Pancreas (tissue), 10 donors: ENCODE data around the gene FAM174C. TPM values are rescaled to one million over a fixed set of nuclear protein-coding genes. Genes with fewer than 3 reads are reported as not detected.

Source experiments
- ATAC-seq, 4 donors: fragments of 200-7000 bp; cut with Tn5 transposase; one replicate each; pipeline versions ENCODE4 v1.8.0 to v1.9.1; 2020; ENCODE audit warnings: mild to moderate bottlenecking in 4 of 4, moderate library complexity in 4 of 4
- DNase-seq, 6 donors: peaks; one replicate each; pipeline ENCODE4 v3.0.0-alpha.2; 2020
- FAIRE-seq: peaks from 2 replicates; lab custom pipeline; 2012; peaks lifted over from hg19 to GRCh38; lab: Jason Lieb, UNC
- H3K27ac ChIP-seq, 4 donors: fragments of 200-600 bp; sonication (generic); 1 replicate in 3 of 4; 2 replicates in 1 of 4; pipeline versions ENCODE4 v1.5.0 to v1.8.0; 2020
- H3K27me3 ChIP-seq, 4 donors: fragments of 200-600 bp; one replicate each; pipeline ENCODE4 v1.8.0; 2021
- H3K36me3 ChIP-seq, 3 donors: fragments of 200-600 bp; sonication (generic) in 1 of 3; one replicate each; pipeline versions ENCODE4 v1.5.0 to v1.8.0; 2020 to 2021
- H3K4me1 ChIP-seq, 3 donors: fragments of 200-600 bp; one replicate each; pipeline ENCODE4 v1.8.0; 2021
- H3K4me3 ChIP-seq, 4 donors: fragments of 200-600 bp; sonication (generic) in 2 of 4; one replicate each; pipeline versions ENCODE4 v1.5.0 to v1.8.0; 2020 to 2021
- H3K9me3 ChIP-seq, 4 donors: fragments of 200-600 bp; one replicate each; pipeline ENCODE4 v1.8.0; 2021
- CTCF ChIP-seq, 4 donors: fragments of 200-600 bp; sonication (generic) in 3 of 4; IDR thresholded peaks; one replicate each; pipeline versions ENCODE4 v1.5.0 to v1.8.0; 2021; ENCODE audit warnings: antibody characterized with exemption in 4 of 4
- WGBS, 2 donors: extraction: QIAGEN DNeasy Blood & Tissue Kit; methylation state at CpG; one replicate each; pipeline ENCODE4 v1.1.7; 2013; 5-methylcytosine and 5-hydroxymethylcytosine counted together
- intact Hi-C, 3 donors: fragments of 100-400 bp; cut with DNase I; formaldehyde crosslinking; loops; one replicate each; pipeline versions ENCODE4 v1.11.1 to v1.14.2; 2022
- polyA plus RNA-seq, 2 donors: library from polyadenylated mRNA; stranded (reverse); fragments of 200-250 nt; gene quantifications; one replicate each; pipeline ENCODE4 v1.2.3, GENCODE V29; 2013
- total RNA-seq, 6 donors: library from RNA; stranded (reverse); fragmentation: NEBNext Ultra II Directional in 4 of 6; extraction: Animal tissue kit (Norgen Biotek cat#: 25700) in 4 of 6; gene quantifications; one replicate each; pipeline versions ENCODE4 v1.2.1 to v1.2.4, GENCODE V29; 2021 to 2023
- donor health status: healthy with polysubstance abuse.
- donor health status: DM: no; HTN: no; CAD: no; lungs with moderate emphysema.
- donor health status: DM: no; HTN: no; CAD: no.
- donor health status: control.
- donor health status: control.
- donor health status: Bipolar disorder and iron deficiency.
- donor health status: DM: yes; HTN: yes; CAD: no.
- donor health status: DM: no; HTN: no; CAD: no.
- donor health status: DM: no; HTN: no; CAD: no.
- donor health status: DM: yes; HTN: yes; CAD: no.

Gene FAM174C
- total and polyA plus RNA-seq, 8 donors, result 16.1 to 83.4 (median 25.4) TPM

DNA sequence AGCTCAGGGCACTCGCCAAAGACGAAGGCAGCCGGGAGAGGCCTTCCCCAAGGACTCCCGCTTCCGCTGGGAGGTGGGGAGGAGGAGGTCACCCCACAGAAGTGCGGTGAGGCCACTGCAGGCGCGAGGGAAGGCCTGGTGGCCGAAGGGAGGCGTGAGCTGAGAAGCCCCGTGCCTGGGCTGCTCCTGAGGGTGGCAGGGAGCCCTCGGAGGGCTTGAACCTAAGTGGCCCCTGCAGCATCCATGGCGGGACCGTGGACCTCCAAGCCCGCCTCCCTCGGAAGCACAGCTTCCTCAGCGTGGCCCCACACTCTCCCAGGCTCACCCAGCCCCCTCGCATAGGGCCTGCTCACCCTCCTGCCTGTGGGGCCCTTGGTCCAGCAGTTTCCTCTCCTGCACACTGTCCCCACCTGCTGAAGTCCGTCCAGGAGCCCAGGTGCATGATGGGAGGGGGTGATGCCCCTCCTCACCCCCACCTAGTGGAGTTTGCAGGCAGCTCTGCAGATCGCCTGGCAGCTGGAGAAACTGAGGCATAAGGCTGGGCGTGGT, 36.3 kb downstream of the FAM174C start:
- peaks cover 0 to 6% (median 0%) of the 10 kb centered on the region in 4 donors for H3K27me3 ChIP-seq
- H3K4me3 ChIP-seq, result no peak overlapping the region
- peaks cover 0 to 4% (median 2%) of the 10 kb centered on the region in 3 donors for H3K4me1 ChIP-seq
- FAIRE-seq (no peak), ATAC-seq (no peak), DNase-seq (peak in 1 of 6 donors; percentile 64)
- H3K9me3 ChIP-seq, result no peaks in the 10 kb centered on the region
- H3K36me3 ChIP-seq, result no peaks in the 10 kb centered on the region
- H3K27ac ChIP-seq, result no peak overlapping the region
- intact Hi-C loops, result no loop called here
- 69 to 76% methylated on average over 20 to 21 of the region's 21 CpGs for WGBS, 2 donors
- no peak for TF ChIP-seq CTCF (IDR thresholded peaks at IDR 0.05)

- 50 to 62% methylated on average over 61 of the region's 61 CpGs for WGBS, 2 donors
- DNase-seq, result peak in 2 of 6 donors; percentile 58 to 67
- peak in 1 of 4 donors; percentile 56 for ATAC-seq
- Histone ChIP-seq H3K9me3 (no peaks in the 10 kb centered on the region), H3K27me3 (peaks cover 0 to 6% (median 0%) of the 10 kb centered on the region in 4 donors), H3K4me1 (peaks cover 0 to 4% (median 2%) of the 10 kb centered on the region in 3 donors), H3K4me3 (no peak overlapping the region), H3K27ac (no peak overlapping the region), H3K36me3 (no peaks in the 10 kb centered on the region)
- no peak for TF ChIP-seq CTCF (IDR thresholded peaks at IDR 0.05)
- intact Hi-C loops, result no loop called here
- no peak for FAIRE-seq
Observed at GRCh38 chr19:1312767-1313694, 37.7 kb downstream of the FAM174C start.

- Histone ChIP-seq H3K27me3 (peaks cover 0 to 6% (median 0%) of the 10 kb centered on the region in 4 donors), H3K4me1 (peaks cover 0 to 4% (median 2%) of the 10 kb centered on the region in 3 donors), H3K27ac (no peak overlapping the region), H3K4me3 (no peak overlapping the region), H3K36me3 (no peaks in the 10 kb centered on the region), H3K9me3 (no peaks in the 10 kb centered on the region)
- WGBS, 2 donors, result 71 to 77% methylated on average over 32 of the region's 32 CpGs
- no peak for TF ChIP-seq CTCF (IDR thresholded peaks at IDR 0.05)
- peak in 1 of 6 donors; percentile 38 for DNase-seq
- intact Hi-C loops, result no loop called here
- no peak for ATAC-seq
- no peak for FAIRE-seq
Observed at GRCh38 chr19:1313695-1314613, 38.6 kb downstream of the FAM174C start.

DNA sequence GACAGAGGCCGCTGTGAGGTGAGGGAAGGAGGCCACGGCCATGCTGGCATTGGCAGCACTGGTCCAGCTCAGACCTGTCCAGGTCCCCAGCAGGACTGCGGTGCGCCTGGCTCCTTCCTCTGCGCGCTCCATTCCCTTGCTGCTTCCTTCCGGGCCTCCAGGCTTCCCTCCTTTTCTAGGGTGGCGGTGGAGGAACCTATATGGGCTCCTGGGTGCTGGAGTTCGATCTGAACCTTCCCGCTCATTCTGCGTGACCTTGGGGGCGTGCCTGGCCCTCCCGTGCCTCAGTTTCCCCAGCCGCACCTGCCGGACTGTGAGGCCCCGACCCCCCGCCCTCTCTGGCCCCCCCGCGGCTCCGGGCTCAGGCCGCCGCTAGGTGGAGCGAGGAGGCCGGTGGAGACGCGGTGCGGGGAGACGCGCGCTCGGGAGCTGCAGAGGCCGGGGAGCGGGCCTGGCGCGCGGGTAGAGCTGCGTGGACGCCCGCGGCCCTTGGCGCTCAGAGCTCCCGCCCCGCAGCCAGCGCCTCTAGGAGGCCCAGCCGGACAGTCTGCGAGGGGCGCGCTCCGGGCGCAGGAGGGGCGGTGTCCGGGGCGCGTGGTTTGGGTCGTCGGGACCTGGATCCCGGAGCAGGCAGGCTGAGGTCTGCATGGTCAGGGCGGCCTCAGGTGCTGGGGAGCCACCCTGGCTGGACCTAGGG, 40.3 kb downstream of the FAM174C start:
- ATAC-seq, result peak; percentile 70 to 92 (median 89)
- Histone ChIP-seq H3K4me1 (peaks cover 0 to 4% (median 2%) of the 10 kb centered on the region in 3 donors), H3K9me3 (no peaks in the 10 kb centered on the region), H3K27ac (no peak overlapping the region), H3K36me3 (no peaks in the 10 kb centered on the region), H3K27me3 (peaks cover 0 to 6% (median 0%) of the 10 kb centered on the region in 4 donors), H3K4me3 (peak overlapping the region in 2 of 4 donors; percentile 16 to 38)
- 7% methylated on average over 47 to 58 of the region's 58 CpGs for WGBS, 2 donors
- DNase-seq, result peak; percentile 32 to 84 (median 52)
- intact Hi-C loops, result no loop called here
- peak; percentile 21 to 62 (median 43) for TF ChIP-seq CTCF (IDR thresholded peaks at IDR 0.05)
- no peak for FAIRE-seq
